ENCODE measurements around the gene ATP8B4.

Gene ATP8B4

DNA sequence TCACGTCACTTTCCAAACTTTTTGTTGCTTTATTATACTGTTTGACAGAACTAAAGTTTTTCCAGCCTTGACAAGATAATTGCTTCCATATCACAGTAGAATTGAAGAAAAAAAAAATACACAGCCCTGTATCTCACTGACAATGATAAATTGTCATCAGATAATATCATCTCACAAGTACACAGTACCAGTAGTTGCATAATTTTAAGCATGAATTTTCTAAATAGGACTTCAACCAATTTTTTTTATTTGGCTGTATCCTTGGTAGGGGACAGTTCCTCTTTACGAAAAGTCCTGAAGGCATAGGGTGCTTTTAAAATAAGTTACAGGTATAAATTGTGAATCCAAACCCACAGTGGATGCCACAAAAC is 230.7 kb downstream of the ATP8B4 start:
- H3K4me3 ChIP-seq (IDR thresholded peaks at IDR 0.05; ENCODE audit: insufficient read depth, low read depth, low read length): no peak overlapping the region
- H3K36me3 ChIP-seq (ENCODE audit: insufficient read depth): no peaks in the 10 kb centered on the region

DNA sequence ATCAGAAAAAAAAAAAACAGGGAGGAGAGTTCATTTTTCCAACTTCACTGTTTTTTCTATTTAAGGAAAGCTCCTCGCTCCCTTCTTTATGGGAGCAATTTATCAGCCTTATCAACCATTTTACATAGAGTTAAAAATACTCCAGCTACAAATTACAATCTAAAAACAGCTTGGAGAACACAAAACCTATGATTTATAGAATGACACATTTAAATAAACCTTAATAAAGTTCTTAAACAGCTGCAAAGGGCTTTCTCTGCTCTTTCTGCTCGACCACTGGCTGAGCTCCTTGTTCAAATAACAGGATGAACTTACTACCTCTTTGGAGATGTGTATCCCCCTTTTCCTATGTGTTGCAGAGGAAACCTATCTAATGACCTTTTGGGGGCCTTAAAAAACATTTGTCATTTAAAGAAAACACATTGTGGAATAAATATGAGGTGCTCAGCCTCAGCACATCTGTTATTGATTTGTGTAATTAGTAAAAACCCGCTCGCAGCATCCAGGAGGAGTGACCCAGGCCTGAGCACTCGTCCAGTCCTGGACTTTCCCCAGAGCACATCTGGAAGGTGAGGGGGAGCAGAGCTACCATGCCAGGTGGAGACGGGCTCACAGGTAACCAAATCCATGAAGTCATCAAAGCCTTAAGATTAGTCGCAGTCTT is 231.2 kb downstream of the ATP8B4 start:
- Histone ChIP-seq H3K36me3 (ENCODE audit: insufficient read depth) (no peaks in the 10 kb centered on the region), H3K27ac (no peak overlapping the region), H3K4me2 (no peak overlapping the region), H2AFZ (ENCODE audit: low read depth) (no peak overlapping the region), H3K79me2 (ENCODE audit: insufficient read depth, low read depth) (no peaks in the 10 kb centered on the region), H3K9ac (no peak overlapping the region), H4K20me1 (ENCODE audit: insufficient read depth) (no peaks in the 10 kb centered on the region), H3K4me1 (ENCODE audit: low read depth, poor library complexity, severe bottlenecking) (no peaks in the 10 kb centered on the region), H3K27me3 (ENCODE audit: insufficient read depth, low read depth) (no peaks in the 10 kb centered on the region), H3K4me3 (IDR thresholded peaks at IDR 0.05; ENCODE audit: insufficient read depth, low read depth, low read length) (no peak overlapping the region)
- TF ChIP-seq, protein P1, sequence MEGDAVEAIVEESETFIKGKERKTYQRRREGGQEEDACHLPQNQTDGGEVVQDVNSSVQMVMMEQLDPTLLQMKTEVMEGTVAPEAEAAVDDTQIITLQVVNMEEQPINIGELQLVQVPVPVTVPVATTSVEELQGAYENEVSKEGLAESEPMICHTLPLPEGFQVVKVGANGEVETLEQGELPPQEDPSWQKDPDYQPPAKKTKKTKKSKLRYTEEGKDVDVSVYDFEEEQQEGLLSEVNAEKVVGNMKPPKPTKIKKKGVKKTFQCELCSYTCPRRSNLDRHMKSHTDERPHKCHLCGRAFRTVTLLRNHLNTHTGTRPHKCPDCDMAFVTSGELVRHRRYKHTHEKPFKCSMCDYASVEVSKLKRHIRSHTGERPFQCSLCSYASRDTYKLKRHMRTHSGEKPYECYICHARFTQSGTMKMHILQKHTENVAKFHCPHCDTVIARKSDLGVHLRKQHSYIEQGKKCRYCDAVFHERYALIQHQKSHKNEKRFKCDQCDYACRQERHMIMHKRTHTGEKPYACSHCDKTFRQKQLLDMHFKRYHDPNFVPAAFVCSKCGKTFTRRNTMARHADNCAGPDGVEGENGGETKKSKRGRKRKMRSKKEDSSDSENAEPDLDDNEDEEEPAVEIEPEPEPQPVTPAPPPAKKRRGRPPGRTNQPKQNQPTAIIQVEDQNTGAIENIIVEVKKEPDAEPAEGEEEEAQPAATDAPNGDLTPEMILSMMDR (conservative IDR thresholded peaks at IDR 0.05; ENCODE audit: low read depth, low read length): no peak

More for the DNA sequence above, 230.7 kb downstream of the ATP8B4 start:
- Histone ChIP-seq H3K27me3 (ENCODE audit: insufficient read depth, low read depth) (no peaks in the 10 kb centered on the region), H3K9ac (no peak overlapping the region), H3K4me1 (ENCODE audit: low read depth, poor library complexity, severe bottlenecking) (no peaks in the 10 kb centered on the region), H3K4me2 (no peak overlapping the region), H3K27ac (no peak overlapping the region), H4K20me1 (ENCODE audit: insufficient read depth) (no peaks in the 10 kb centered on the region), H2AFZ (ENCODE audit: low read depth) (no peak overlapping the region), H3K79me2 (ENCODE audit: insufficient read depth, low read depth) (no peaks in the 10 kb centered on the region)
- TF ChIP-seq, protein P1 (conservative IDR thresholded peaks at IDR 0.05; ENCODE audit: low read depth, low read length): no peak

GRCh38 chr15:49883121-49883520 is 235.9 kb downstream of the ATP8B4 start:
- Histone ChIP-seq H4K20me1 (ENCODE audit: insufficient read depth) (no peaks in the 10 kb centered on the region), H2AFZ (ENCODE audit: low read depth) (no peak overlapping the region), H3K27me3 (ENCODE audit: insufficient read depth, low read depth) (no peaks in the 10 kb centered on the region), H3K4me2 (no peak overlapping the region), H3K4me3 (IDR thresholded peaks at IDR 0.05; ENCODE audit: insufficient read depth, low read depth, low read length) (no peak overlapping the region), H3K36me3 (ENCODE audit: insufficient read depth) (no peaks in the 10 kb centered on the region), H3K27ac (no peak overlapping the region), H3K9ac (no peak overlapping the region), H3K79me2 (ENCODE audit: insufficient read depth, low read depth) (no peaks in the 10 kb centered on the region), H3K4me1 (ENCODE audit: low read depth, poor library complexity, severe bottlenecking) (no peaks in the 10 kb centered on the region)
- TF ChIP-seq, protein P1 (conservative IDR thresholded peaks at IDR 0.05; ENCODE audit: low read depth, low read length): no peak

- H3K9ac ChIP-seq: no peak overlapping the region
- no peaks in the 10 kb centered on the region for H3K79me2 ChIP-seq (ENCODE audit: insufficient read depth, low read depth)
- no peak overlapping the region for H3K4me3 ChIP-seq (IDR thresholded peaks at IDR 0.05; ENCODE audit: insufficient read depth, low read depth, low read length)
- no peaks in the 10 kb centered on the region for H3K4me1 ChIP-seq (ENCODE audit: low read depth, poor library complexity, severe bottlenecking)
- TF ChIP-seq, protein P1 (conservative IDR thresholded peaks at IDR 0.05; ENCODE audit: low read depth, low read length): no peak
- H3K27ac ChIP-seq: no peak overlapping the region
- H4K20me1 ChIP-seq (ENCODE audit: insufficient read depth): no peaks in the 10 kb centered on the region
- H3K4me2 ChIP-seq: no peak overlapping the region
- H2AFZ ChIP-seq (ENCODE audit: low read depth): no peak overlapping the region
- no peaks in the 10 kb centered on the region for H3K27me3 ChIP-seq (ENCODE audit: insufficient read depth, low read depth)
- H3K36me3 ChIP-seq (ENCODE audit: insufficient read depth): no peaks in the 10 kb centered on the region
Observed at GRCh38 chr15:49881866-49882265, 237.2 kb downstream of the ATP8B4 start.

All from KMS-11 (cell line).